Right renal cortex interstitium (tissue), 3 donors: ENCODE data around the gene CHADL. TPM values are rescaled to one million over a fixed set of nuclear protein-coding genes. Genes with fewer than 3 reads are reported as not detected.

Experiments used
- DNase-seq, 3 donors: peaks; one replicate each; pipeline ENCODE4 v3.0.0-alpha.2; 2013; ENCODE audit warnings: low read depth in 3 of 3, low spot score in 2 of 3
- polyA plus RNA-seq, 3 donors: library from polyadenylated mRNA; unstranded; fragments of 120-200 nt; gene quantifications; one replicate each; pipeline ENCODE4 v1.2.1, GENCODE V29; 2013; ENCODE audit not compliant: insufficient read length in 3 of 3

Gene CHADL
- polyA plus RNA-seq, 3 donors, result 2.7 to 3.1 (median 2.9) TPM

- no peak for DNase-seq
Observed at GRCh38 chr22:41257696-41258095, 17.0 kb upstream of the CHADL start.

DNA sequence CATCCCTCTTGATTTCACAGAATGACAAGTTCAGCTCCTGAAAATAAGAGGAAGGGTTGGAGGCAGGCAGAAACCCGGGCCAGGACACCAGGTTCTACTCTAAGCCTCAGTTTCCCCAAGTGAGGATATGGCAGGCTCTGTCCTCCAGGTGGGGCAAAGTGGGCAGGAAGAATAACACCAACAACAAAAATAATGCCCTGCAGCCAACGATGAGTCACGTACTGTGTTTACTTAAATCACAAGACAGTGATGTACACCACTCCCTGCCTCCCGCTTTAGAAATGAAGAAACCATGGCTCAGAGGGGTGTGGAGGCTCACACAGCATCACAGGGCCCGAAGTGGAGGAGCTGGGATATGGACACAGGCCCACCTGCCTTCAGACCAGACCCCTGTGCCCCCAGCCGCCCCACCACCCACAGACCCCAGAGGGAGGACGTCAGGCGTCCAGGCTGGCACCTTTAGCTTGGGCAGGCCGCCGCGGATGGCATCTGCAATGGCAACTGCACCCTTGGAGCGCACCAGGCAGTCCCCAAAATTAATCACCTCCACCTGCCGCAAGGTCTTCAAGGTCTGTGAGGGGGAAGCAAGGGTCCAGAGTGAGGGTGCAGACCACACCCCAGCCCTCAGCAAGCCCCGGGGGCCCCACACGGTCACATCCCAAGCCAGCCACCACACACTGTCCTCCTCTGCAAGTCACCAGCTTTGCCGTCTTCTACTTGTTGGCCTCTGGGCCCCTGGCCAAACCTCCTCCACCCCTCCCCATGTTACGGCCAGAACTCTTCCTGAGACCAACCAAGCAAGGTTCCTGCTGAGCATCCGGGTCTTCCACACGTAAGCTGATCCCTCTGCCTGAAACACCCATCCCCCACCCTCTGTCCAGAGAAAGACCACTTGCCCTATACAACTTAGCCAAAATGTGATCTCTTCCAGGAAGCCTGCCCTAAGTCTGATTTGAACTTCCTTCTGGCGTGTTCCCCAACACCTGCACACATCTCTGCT lies 15.8 kb upstream of the CHADL start:
- DNase-seq, result peak in 1 of 3 donors; percentile 19

GRCh38 chr22:41254230-41254629 lies 13.5 kb upstream of the CHADL start:
- no peak for DNase-seq

DNA sequence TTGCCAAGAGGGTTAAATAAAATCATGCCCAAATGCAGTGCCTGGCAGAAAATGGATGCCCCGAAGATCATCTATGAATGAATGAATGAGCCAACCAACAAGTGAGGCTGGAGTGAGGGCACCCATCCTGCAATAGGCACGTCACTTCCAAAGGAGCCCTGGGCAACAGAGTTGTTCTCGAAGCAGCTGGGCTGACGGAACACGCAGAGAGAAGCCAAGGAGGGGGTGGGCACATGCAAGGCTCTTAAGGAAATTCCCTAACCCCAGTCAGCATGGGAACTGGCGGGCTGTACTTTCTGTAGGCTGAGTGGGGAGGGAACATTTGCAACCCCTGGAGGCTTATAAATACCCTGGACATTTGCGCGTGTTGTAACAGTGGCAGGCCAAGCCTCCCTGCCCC lies 11.6 kb upstream of the CHADL start:
- DNase-seq, result no peak

GRCh38 chr22:41250127-41250526 lies 9.4 kb upstream of the CHADL start:
- DNase-seq, result no peak

- DNase-seq, result no peak
Observed at GRCh38 chr22:41249442-41249841, 8.7 kb upstream of the CHADL start.

DNA sequence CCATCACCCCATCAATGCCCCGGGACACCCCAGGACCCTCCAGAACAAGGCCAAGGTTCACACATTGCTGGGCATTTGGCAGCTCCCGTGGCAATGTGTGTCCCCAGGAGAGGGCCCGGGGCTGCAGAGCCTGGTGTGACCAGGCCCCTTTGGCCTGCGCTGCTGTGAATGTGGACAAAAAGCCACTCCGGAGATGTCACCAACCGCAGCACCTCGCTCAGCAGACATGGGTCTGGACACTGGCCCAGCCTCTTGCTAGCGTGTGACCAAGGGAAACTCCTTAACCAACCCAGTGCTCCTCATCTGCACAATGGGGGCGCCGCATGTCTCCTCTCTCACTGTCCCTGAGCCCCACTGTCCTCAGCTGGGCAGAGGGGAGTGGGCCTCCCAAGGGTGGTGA lies 8.0 kb upstream of the CHADL start:
- no peak for DNase-seq

GRCh38 chr22:41248314-41248713 lies 7.6 kb upstream of the CHADL start:
- DNase-seq, result no peak

DNA sequence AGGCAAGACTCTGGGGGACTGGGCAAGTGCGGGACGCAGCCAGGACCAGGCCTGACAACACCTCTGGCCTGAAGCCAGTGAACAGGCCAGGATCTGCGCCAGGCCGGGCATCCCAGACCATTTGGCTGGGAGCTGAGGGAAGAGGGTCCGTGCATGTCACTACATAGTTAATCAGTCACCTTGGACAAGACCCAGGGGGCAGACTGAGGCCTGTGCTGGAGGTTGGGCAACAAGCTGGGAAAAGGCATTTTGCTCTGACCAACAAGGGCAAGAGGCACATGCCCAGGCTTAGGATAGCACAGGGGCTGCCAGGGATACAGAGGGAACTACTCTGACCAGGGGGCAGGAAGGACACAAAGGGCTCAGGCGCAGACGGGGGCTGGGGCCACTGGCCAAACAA lies 7.0 kb upstream of the CHADL start:
- no peak for DNase-seq

DNA sequence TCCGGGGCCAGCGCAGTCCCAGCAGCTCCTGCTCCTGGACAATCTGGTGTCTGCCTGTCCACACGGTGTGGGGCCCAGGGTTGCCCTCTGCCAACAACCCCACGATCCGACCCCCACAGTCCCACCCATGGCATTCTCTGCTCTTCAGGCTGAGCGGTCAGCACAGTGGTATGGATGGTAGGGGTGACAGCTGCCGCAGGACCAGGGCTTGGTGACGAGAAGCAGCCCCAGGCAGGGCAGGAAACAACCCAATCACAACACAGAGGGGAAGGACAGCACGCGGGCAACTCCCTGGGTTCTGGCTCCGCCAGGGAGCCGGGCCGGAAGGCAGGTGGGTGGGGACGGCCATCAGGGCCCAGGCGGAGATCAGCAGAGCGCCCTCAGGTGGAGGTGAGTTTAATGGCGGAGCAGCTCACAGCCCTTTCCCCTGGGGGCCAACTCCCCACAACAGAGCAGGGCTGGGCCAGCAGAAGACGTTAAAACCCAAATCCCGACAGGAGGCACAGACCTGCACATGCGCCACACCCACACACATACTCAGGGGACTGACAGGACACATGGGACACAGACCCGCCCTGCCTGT lies 5.3 kb upstream of the CHADL start:
- DNase-seq, result no peak

DNA sequence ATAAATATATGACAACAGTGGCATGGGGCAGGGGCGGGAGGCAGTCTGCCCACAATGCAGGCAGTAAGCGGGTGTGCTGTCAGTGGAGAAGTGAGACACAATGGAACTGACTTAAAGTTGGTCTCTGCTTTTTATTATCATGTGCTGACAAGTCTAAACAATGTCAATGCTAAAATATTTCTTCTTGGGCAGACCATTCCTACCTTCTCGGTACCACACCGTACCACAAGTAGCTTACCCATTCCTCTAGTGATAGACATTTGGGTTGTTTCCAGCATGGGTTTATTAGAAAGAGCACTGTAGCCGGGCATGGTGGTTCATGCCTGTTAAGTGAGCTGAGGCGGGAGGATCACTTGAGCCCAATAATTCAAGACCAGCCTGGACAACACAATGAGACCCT lies 2.6 kb upstream of the CHADL start:
- DNase-seq, result no peak

- no peak for DNase-seq
Observed at GRCh38 chr22:41242396-41243117, 1.8 kb upstream of the CHADL start.

DNA sequence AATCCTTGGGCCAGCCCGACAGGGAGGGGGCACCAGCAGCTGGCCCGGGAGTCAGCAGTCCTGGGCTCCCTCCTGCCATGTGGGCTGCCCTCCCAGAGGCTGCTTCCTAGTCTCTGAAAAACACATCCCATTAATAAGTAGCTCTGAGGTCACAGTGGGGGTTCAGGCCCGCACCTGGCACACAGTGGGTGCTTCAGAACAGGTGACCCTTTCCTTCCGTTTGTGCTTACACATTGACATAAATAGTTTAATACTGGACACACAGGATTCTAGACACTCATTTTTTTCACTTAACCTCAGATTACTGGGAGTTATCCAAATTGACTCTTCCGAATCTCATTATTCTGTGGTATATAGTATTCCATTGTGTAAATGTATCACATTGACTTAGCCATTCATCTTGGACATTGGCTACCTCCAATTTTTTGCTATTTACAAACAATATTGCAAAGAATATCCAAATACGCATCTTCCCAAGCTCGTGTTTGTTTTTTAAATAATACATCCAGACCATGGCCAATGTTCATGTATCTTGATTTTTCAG lies 474 bp upstream of the CHADL start:
- no peak for DNase-seq

GRCh38 chr22:41239443-41240128 lies 1.1 kb downstream of the CHADL start:
- DNase-seq, result no peak

DNA sequence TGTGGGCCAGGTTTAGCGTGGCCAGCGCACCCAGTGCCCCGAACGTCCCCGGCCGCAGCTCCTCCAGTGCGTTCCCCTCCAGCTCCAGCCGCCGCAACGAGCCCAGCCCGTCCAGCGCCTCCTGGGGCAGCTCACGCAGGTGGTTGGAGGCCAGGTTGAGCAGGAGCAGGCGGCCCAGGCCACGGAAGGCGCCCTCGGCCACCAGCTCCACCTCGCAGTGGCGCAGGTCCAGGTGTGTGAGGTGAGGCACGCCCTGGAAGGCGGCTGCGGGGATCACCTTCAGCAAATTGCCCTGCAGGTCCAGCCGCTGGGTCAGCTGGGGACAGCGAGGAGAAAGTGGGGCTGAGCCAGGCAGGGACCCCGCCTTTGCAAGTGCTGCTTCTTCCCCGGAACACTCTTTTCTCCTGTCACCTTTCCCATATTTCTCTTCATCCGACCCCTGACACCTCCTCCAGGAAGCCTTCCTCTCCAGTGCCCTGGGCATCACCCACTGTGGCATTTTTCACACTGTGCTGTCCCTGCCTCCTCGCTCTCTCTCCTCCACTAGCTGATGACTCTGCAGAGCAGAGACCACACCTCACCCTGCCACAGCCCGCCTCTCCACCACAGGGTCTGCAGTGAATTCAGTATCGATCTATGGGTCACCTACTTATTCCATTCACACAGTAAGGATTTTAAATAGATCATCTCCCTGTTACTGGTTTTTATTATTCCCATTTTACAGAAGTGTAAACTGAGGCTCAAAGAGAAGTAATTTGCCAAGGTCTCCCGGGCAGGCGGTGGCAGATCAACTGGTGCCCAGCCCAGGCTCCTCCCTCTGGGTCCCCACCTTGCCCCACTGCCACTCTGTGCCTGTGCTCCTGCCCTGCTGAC lies 1.9 kb downstream of the CHADL start:
- DNase-seq, result no peak

GRCh38 chr22:41237707-41238569 lies 2.8 kb downstream of the CHADL start:
- no peak for DNase-seq

GRCh38 chr22:41237036-41237706 lies 3.6 kb downstream of the CHADL start:
- DNase-seq, result peak in 1 of 3 donors; percentile 32
